GM21825 (cell line): ENCODE results near the gene CHI3L1.

Experiments
- ATAC-seq: cut with Tn5 transposase; IDR thresholded peaks from one replicate; pipeline ENCODE4 v1.9.1; 2021; ENCODE audit warnings: mild to moderate bottlenecking, moderate library complexity; ENCODE audit not compliant: unreplicated experiment

Gene CHI3L1

GRCh38 chr1:203170625-203171330 is 15.7 kb downstream of the CHI3L1 start:
- ATAC-seq = no peak

- no peak for ATAC-seq
Measured at GRCh38 chr1:203169770-203170520, 16.6 kb downstream of the CHI3L1 start.

DNA sequence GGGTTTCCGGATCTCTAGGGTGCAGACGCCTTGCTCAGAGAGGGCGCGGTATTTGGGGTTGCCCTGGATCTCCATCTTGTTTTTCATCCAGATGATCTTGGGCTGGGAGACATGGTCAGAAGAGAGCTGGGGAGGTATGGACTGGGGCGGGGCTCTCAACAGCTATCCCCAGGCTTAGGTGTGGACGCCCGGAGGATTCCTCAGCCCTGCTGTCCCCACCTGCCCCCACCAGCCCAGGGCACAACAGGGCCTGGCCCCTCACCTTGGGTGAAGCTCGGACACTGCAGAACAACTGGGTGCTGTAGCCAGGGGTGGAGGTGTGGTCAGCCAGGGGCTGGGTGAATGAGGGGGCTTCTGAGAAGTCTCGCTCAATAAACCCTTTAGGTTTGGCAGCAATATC is 17.5 kb downstream of the CHI3L1 start:
- ATAC-seq = no peak

- no peak for ATAC-seq
Measured at GRCh38 chr1:203168256-203168786, 18.2 kb downstream of the CHI3L1 start.

- ATAC-seq = no peak
Measured at GRCh38 chr1:203167913-203168200, 18.6 kb downstream of the CHI3L1 start.

GRCh38 chr1:203167026-203167912 is 19.2 kb downstream of the CHI3L1 start:
- no peak for ATAC-seq

DNA sequence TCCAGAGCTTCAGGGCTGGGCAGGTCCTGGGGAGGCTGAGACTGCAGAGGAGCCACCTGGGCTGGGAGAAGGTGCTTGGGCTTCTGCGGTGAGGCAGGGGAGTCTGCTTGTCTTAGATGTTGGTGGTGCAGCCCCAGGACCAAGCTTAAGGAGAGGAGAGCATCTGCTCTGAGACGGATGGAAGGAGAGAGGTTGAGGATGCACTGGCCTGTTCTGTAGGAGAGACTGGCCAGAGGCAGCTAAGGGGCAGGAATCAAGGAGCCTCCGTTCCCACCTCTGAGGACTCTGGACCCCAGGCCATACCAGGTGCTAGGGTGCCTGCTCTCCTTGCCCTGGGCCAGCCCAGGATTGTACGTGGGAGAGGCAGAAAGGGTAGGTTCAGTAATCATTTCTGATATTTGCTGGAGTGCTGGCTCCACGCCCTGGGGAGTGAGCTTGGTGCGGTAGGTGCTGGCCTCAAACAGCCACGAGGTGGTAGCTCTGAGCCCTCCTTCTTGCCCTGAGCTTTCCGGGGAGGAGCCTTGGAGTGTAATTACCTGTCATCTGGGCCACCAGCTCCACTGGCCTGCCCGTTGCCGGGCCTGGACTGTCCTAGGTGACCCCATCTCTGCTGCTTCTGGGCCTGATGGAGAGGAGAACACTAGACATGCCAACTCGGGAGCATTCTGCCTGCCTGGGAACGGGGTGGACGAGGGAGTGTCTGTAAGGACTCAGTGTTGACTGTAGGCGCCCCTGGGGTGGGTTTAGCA is 20.1 kb downstream of the CHI3L1 start:
- no peak for ATAC-seq

- ATAC-seq = no peak
Measured at GRCh38 chr1:203165800-203166161, 20.7 kb downstream of the CHI3L1 start.

GRCh38 chr1:203165101-203165799 is 21.3 kb downstream of the CHI3L1 start:
- no peak for ATAC-seq

- no peak for ATAC-seq
Measured at GRCh38 chr1:203163891-203164635, 22.4 kb downstream of the CHI3L1 start.

DNA sequence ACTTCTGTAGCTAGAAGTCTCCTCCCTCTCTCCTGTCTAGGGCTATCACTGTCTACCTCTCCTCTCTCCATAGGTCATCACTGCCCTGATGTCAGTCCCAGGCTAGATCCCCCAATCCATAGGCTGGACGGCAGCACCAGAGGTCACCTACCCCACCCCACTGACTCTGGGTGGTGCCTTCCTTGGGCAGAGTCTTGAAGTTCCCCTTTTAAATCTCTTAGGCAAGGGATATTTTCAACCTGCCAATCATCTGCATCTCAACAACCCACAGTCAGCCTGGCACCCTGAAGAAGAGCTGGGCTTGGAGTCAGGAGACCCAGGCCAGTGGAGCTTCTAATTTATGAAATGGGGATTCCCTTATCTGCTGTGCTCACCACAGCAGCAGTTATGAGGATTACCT is 24.1 kb downstream of the CHI3L1 start:
- ATAC-seq = no peak

GRCh38 chr1:203161703-203162102 is 24.8 kb downstream of the CHI3L1 start:
- no peak for ATAC-seq

DNA sequence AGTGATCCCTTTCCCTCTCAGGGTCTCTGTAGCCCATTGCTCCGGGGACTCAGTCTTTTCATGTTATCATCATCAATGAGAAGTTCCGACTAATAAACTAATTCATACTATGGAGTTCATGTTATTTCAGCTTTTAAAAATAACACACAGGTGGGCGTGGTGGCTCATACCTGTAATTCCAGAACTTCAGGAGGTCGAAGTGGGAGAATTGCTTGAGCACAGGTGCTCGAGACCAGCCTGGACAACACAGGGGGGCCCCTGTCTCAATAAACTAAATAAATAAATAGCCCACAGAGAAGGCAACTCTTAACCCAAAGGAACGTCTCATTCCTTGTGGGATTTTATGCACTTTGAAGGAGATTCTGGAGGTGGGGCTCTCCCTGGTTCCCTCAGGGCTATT is 25.3 kb downstream of the CHI3L1 start:
- no peak for ATAC-seq

DNA sequence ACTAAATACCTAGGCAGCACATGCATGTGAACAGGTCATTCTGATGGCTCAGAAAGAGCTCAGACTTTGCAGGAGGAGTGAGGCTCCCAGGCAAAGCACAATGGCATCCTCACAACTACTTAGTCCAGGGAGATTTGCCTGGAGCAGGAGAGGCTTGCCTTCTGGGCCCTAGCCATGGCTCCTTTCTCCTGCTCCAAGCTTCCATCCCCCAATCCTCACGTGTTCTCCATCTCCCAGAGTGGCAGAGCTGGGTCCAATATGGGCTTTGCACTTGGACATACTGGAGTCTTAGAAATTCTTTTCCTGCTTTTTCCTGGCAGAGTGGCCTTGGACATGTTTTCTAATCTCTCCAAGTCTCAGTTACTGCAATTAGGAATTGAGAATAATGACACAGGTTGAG is 26.7 kb downstream of the CHI3L1 start:
- no peak for ATAC-seq

DNA sequence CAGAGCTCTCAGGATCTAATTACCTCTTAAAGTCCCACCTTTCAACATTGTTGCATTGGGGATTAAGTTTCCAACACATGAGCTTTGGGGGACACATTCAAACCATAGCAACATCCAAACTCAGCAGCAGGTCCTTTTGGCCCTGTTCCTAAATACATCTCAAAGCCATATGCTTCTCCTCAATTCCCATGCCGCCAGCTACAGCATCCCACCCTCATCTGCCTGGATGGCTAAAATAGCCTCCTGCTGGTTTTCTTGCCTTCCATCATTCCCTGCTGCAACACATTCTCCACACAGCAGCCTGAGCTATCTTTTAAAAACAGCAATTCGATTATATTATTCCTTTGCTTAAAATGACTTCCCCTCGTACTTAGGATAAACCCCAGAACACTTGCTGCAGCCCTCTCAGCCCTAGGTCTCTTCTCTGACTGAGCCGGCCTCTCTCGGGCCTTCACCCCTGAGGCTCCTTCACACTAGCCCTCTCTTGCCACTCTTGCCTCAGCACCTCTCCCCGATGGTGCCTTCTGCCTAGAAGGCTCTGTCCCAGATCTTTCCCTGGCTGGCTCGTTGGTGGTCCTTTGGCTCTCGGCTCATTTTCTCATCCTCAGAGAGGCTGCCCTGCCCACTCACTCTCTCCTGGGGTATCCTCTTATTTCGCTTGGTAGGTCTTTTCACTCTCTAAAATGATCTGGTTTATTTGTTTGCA is 27.4 kb downstream of the CHI3L1 start:
- ATAC-seq = no peak

GRCh38 chr1:203158423-203158822 is 28.1 kb downstream of the CHI3L1 start:
- no peak for ATAC-seq

DNA sequence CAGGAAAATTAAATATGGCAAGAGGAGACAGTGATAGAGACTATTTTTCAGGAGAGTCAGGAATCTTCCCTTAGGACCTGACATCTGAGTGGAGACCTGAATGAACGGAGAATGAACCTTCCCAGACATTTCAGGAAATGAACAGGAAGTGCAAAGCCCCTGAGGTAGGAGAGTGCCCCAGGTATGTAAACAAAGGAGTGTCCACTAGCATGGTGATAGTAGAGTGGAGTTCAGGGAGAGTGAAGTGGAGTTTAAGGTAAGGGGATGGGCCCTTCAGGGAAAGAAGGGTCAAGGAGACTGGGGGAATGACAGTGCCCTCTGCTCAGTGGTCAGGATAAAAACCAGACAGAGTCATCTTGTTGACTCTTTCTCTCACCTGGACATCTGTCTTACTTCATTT is 30.2 kb downstream of the CHI3L1 start:
- no peak for ATAC-seq

DNA sequence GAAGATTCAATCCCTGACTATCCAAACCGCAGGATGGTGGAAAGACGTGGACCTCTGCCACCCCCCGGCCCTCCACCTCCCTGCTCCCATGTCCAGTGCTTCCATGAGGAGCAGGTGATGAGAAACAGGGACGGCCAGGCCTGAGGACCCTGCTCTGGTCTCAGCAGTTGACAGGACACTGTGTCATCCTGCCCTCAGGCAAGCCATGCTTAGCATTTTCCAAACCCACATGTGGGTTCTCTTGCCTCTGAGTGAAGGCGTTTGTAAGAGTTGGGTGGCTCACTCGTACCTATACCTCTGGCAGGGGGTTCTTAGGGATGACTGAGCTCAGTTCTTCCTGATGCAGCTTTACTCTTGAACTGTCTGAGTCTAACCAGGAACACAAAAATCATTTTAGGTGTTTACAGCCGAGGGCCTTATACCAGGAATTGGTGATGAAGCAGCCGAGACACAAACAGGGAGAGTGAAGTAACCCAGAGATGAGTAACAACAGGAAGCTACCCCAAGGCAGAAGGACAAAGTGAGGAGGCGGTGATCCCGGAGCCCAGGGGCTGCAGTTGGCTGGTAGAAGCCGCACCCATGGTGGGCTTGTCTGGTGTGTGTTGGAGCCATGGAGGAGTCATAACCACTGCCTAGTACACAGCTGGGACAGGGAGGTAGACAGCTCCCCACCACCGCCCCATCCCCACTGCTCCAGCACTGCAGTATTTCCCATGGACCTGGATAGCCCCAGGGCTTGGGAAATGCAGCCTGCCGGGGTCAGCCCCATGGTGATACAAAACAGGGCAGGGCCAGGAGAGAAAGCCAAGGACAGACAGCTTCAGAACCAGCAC is 32.3 kb downstream of the CHI3L1 start:
- no peak for ATAC-seq
